H9 (cell line): ENCODE results near the gene DUSP6. TPM values are rescaled to one million over a fixed set of nuclear protein-coding genes. Genes with fewer than 3 reads are reported as not detected.

Experiments
- DNase-seq: peaks from one replicate; pipeline ENCODE4 v3.0.0-alpha.2; 2017
- H2AFZ ChIP-seq: one replicate; pipeline ENCODE4 v1.6.1; 2013; ENCODE audit warnings: mild to moderate bottlenecking, low read length, control low read depth, moderate library complexity
- H2AK5ac ChIP-seq: 2 replicates; pipeline ENCODE4 v1.6.1; 2013; ENCODE audit warnings: low read length, control low read depth, mixed read lengths; ENCODE audit not compliant: insufficient read length
- H2BK120ac ChIP-seq: one replicate; pipeline ENCODE4 v1.6.1; 2013; ENCODE audit warnings: low read depth, mild to moderate bottlenecking, low read length, control low read depth, inconsistent platforms; ENCODE audit not compliant: poor library complexity, severe bottlenecking
- H2BK12ac ChIP-seq: 2 replicates; pipeline ENCODE4 v1.6.1; 2013; ENCODE audit warnings: low read length, control low read depth, mixed read lengths, low read depth; ENCODE audit not compliant: insufficient read length
- H2BK15ac ChIP-seq: 2 replicates; pipeline ENCODE4 v1.6.1; 2013; ENCODE audit warnings: low read depth, low read length, control low read depth
- H2BK20ac ChIP-seq: one replicate; pipeline ENCODE4 v1.6.1; 2013; ENCODE audit warnings: low read depth, mild to moderate bottlenecking, low read length, control low read depth, inconsistent platforms; ENCODE audit not compliant: poor library complexity, severe bottlenecking
- H2BK5ac ChIP-seq: 2 replicates; pipeline ENCODE4 v1.6.1; 2013; ENCODE audit warnings: low read length, control low read depth, mixed read lengths; ENCODE audit not compliant: insufficient read length
- H3K14ac ChIP-seq: 2 replicates; pipeline ENCODE4 v1.6.1; 2013; ENCODE audit warnings: low read length, control low read depth; ENCODE audit not compliant: insufficient read depth
- H3K18ac ChIP-seq: 2 replicates; pipeline ENCODE4 v1.6.1; 2013; ENCODE audit warnings: low read depth, mild to moderate bottlenecking, mixed read lengths, low read length, control low read depth; ENCODE audit not compliant: insufficient read length
- H3K23ac ChIP-seq: 2 replicates; pipeline ENCODE4 v1.6.1; 2013; ENCODE audit warnings: low read length, control low read depth, mixed read lengths, low read depth; ENCODE audit not compliant: insufficient read length
- H3K23me2 ChIP-seq: 2 replicates; pipeline ENCODE4 v1.6.1; 2013; ENCODE audit warnings: low read depth, mild to moderate bottlenecking, mixed read lengths, low read length, control low read depth; ENCODE audit not compliant: insufficient read length, poor library complexity, severe bottlenecking
- H3K27ac ChIP-seq: 2 replicates; pipeline ENCODE4 v1.5.1; 2013; ENCODE audit warnings: low read length, control low read depth, mixed read lengths, low read depth; ENCODE audit not compliant: insufficient read length
- H3K27me3 ChIP-seq: 2 replicates; pipeline ENCODE4 v1.6.1; 2013; ENCODE audit warnings: low read length, control low read depth, inconsistent platforms; ENCODE audit not compliant: insufficient read depth
- H3K4ac ChIP-seq: 2 replicates; pipeline ENCODE4 v1.6.1; 2013; ENCODE audit warnings: low read depth, mild to moderate bottlenecking, control low read depth, inconsistent platforms, low read length, moderate library complexity
- H3K4me1 ChIP-seq: 2 replicates; pipeline ENCODE4 v1.6.1; 2013; ENCODE audit warnings: low read length, control low read depth, inconsistent platforms; ENCODE audit not compliant: insufficient read depth
- H3K4me2 ChIP-seq: 2 replicates; pipeline ENCODE4 v1.6.1; 2013; ENCODE audit warnings: low read length, control low read depth, mixed read lengths; ENCODE audit not compliant: insufficient read length, insufficient read depth
- H3K56ac ChIP-seq: 2 replicates; pipeline ENCODE4 v1.6.1; 2013; ENCODE audit warnings: low read depth, mild to moderate bottlenecking, mixed read lengths, low read length, control low read depth; ENCODE audit not compliant: insufficient read length
- H3K79me1 ChIP-seq: 2 replicates; pipeline ENCODE4 v1.6.1; 2013; ENCODE audit warnings: low read depth, mild to moderate bottlenecking, moderate library complexity, low read length, control low read depth, inconsistent platforms; ENCODE audit not compliant: insufficient read depth, poor library complexity, severe bottlenecking
- H3K79me2 ChIP-seq: 2 replicates; pipeline ENCODE4 v1.6.1; 2013; ENCODE audit warnings: low read length, control low read depth, inconsistent platforms; ENCODE audit not compliant: insufficient read depth
- H3K9ac ChIP-seq: 2 replicates; pipeline ENCODE4 v1.6.1; 2013; ENCODE audit warnings: low read length, control low read depth, mixed read lengths; ENCODE audit not compliant: insufficient read length; ENCODE audit errors: extremely low read depth
- H3K9me3 ChIP-seq: one replicate; pipeline ENCODE4 v1.6.1; 2013; ENCODE audit warnings: low read depth, low read length, inconsistent platforms; ENCODE audit not compliant: control insufficient read depth
- H3T11ph ChIP-seq: one replicate; pipeline ENCODE4 v1.6.1; 2013; ENCODE audit warnings: mild to moderate bottlenecking, low read length, control low read depth, inconsistent platforms
- H4K20me1 ChIP-seq: one replicate; pipeline ENCODE4 v1.6.1; 2013; ENCODE audit not compliant: control insufficient read depth, insufficient read length, insufficient read depth
- H4K5ac ChIP-seq: 2 replicates; pipeline ENCODE4 v1.6.1; 2013; ENCODE audit warnings: low read depth, mild to moderate bottlenecking, mixed read lengths, low read length, control low read depth; ENCODE audit not compliant: insufficient read length
- H4K8ac ChIP-seq: replicated peaks from 2 replicates; pipeline ENCODE4 v1.6.1; 2013; ENCODE audit warnings: low read length, control low read depth, mixed read lengths, low read depth; ENCODE audit not compliant: insufficient read length
- H4K91ac ChIP-seq: 2 replicates; pipeline ENCODE4 v1.6.1; 2013; ENCODE audit warnings: low read depth, mild to moderate bottlenecking, moderate library complexity, mixed read lengths, low read length, control low read depth; ENCODE audit not compliant: insufficient read length
- H3K27ac Mint-ChIP-seq, 3 experiments: 2 replicates in 2 of 3; 3 replicates in 1 of 3; pipeline ENCODE4 v1.8.0; 2020 to 2021; ENCODE audit warnings: mixed read lengths in 3 of 3, mild to moderate bottlenecking in 1 of 3, moderate library complexity in 1 of 3
- H3K27me3 Mint-ChIP-seq: 2 replicates; pipeline ENCODE4 v1.8.0; 2021; ENCODE audit warnings: low read depth, mild to moderate bottlenecking, moderate library complexity, mixed read lengths
- H3K36me3 Mint-ChIP-seq, 3 experiments: 2 replicates in 2 of 3; 3 replicates in 1 of 3; pipeline ENCODE4 v1.8.0; 2020 to 2021; ENCODE audit warnings: low read depth in 3 of 3, mixed read lengths in 3 of 3; ENCODE audit not compliant: insufficient read depth in 1 of 3
- H3K4me1 Mint-ChIP-seq, 2 experiments: 2 replicates each; pipeline ENCODE4 v1.8.0; 2020; ENCODE audit warnings: mixed read lengths in 2 of 2
- H3K4me3 Mint-ChIP-seq, 2 experiments: 2 replicates in 1 of 2; 3 replicates in 1 of 2; pipeline ENCODE4 v1.8.0; 2020 to 2021; ENCODE audit warnings: mild to moderate bottlenecking in 2 of 2, mixed read lengths in 2 of 2, moderate library complexity in 1 of 2
- H3K9me3 Mint-ChIP-seq, 2 experiments: 2 replicates in 1 of 2; 3 replicates in 1 of 2; pipeline ENCODE4 v1.8.0; 2020; ENCODE audit warnings: mild to moderate bottlenecking in 2 of 2, mixed read lengths in 2 of 2, moderate library complexity in 1 of 2
- CTCF ChIP-seq: fragments of 200-600 bp; sonication (generic); conservative IDR thresholded peaks from 3 replicates; pipeline ENCODE4 v1.8.0; 2021; ENCODE audit warnings: antibody characterized with exemption, mild to moderate bottlenecking
- WGBS: extraction: QIAGEN DNeasy Blood & Tissue Kit; methylation state at CpG from one replicate; pipeline ENCODE4 v1.1.7; 2013; ENCODE audit warnings: missing lambda C conversion rate, low lambda C conversion rate, mixed read lengths; ENCODE audit not compliant: insufficient read length; ENCODE audit errors: extremely low coverage; 5-methylcytosine and 5-hydroxymethylcytosine counted together
- total RNA-seq: library from RNA; stranded (reverse); gene quantifications from 2 replicates; pipeline ENCODE4 v1.2.1, GENCODE V29; 2021

Gene DUSP6
- total RNA-seq, 1 experiment from 2014 or later: 35.3 TPM

DNA sequence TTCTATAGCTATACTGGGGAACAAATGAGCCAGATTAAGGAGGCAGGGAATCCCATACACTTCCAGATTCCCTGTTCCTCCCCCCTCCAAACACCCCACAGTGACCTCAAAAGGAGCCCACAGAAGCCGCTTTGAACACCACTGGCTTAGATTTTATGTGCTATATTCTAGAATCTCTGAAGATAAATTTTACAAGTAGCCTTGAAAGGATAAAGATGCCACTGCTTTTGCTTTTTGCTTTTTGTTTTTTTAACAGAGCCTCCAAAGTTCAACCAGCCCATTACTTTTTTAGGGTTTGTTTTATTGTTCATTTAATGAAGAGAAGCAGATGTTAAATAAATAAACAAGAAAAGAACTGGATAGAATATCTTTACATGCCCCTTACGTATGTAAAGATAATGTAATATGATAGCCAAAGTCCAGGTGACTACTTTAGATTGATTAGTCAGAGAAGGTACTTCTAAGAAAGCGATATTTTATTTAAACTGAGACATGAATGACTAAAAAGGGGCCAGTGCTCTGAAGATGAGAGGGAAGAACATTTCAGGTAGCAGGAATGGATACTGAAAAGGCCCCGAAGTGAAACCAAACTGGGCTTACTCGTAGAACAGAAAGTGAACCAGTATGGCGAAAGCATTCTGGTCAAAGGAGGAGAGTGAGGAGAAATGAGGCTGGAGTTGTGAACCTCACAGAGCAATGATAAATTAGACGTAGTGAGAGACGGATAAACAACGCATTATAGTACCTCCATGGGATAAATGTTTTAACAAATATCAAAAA lies 44.6 kb downstream of the DUSP6 start:
- no peak overlapping the region for H3K18ac ChIP-seq
- no peak overlapping the region for H2AFZ ChIP-seq
- H3K9me3 ChIP-seq: no peaks in the 10 kb centered on the region
- no peak overlapping the region for H3K27ac ChIP-seq
- no peak overlapping the region for H4K91ac ChIP-seq
- Mint-ChIP-seq H3K4me3 (no peak overlapping the region), H3K27me3 (no peaks in the 10 kb centered on the region; the same call in 1 of the 2 replicates), H3K36me3 (no peaks in the 10 kb centered on the region), H3K9me3 (no peaks in the 10 kb centered on the region), H3K4me1 (peaks cover 9 to 13% of the 10 kb centered on the region in 2 experiments), H3K27ac (no peak overlapping the region)
- H3K4me1 ChIP-seq: no peaks in the 10 kb centered on the region; the same call in 1 of the 2 replicates
- no peak overlapping the region for H3T11ph ChIP-seq
- H4K5ac ChIP-seq: no peak overlapping the region
- H2BK15ac ChIP-seq: no peak overlapping the region
- H3K14ac ChIP-seq: no peak overlapping the region
- H3K79me1 ChIP-seq: no peaks in the 10 kb centered on the region
- no peak for DNase-seq
- no peak overlapping the region for H2BK120ac ChIP-seq
- H3K79me2 ChIP-seq: no peaks in the 10 kb centered on the region
- H3K23me2 ChIP-seq: no peaks in the 10 kb centered on the region
- H3K9ac ChIP-seq: no peak overlapping the region
- no peak overlapping the region for H3K4me2 ChIP-seq
- WGBS: no CpG with 5 or more reads among the region's 9 CpGs
- H4K20me1 ChIP-seq: no peaks in the 10 kb centered on the region
- no peak overlapping the region for H3K23ac ChIP-seq
- no peak overlapping the region for H4K8ac ChIP-seq
- no peak for TF ChIP-seq CTCF
- H2BK20ac ChIP-seq: no peak overlapping the region
- no peak overlapping the region for H2AK5ac ChIP-seq
- no peak overlapping the region for H3K56ac ChIP-seq
- no peak overlapping the region for H3K4ac ChIP-seq
- no peak overlapping the region for H2BK12ac ChIP-seq
- no peaks in the 10 kb centered on the region for H3K27me3 ChIP-seq
- H2BK5ac ChIP-seq: no peak overlapping the region
